ENCODE measurements around the gene GPR61.

The GPR61 gene

GRCh38 chr1:109537450-109538178 is 2.1 kb upstream of the GPR61 start:
- DNase-seq = no peak

- no peak for DNase-seq
Measured at GRCh38 chr1:109538827-109539555, 681 bp upstream of the GPR61 start.

- no peak for DNase-seq
Measured at GRCh38 chr1:109541102-109541501, 1.4 kb downstream of the GPR61 start.

- no peak for DNase-seq
Measured at GRCh38 chr1:109542657-109543056, 3.0 kb downstream of the GPR61 start.

- no peak for DNase-seq
Measured at GRCh38 chr1:109543283-109543987, 3.8 kb downstream of the GPR61 start.

GRCh38 chr1:109543988-109544735 is 4.5 kb downstream of the GPR61 start:
- no peak for DNase-seq

GRCh38 chr1:109546311-109547109 is 6.8 kb downstream of the GPR61 start:
- DNase-seq = peak; percentile 57 to 84

- peak in 1 of 2 experiments; percentile 42 for DNase-seq
Measured at GRCh38 chr1:109547463-109548320, 8.0 kb downstream of the GPR61 start.

GRCh38 chr1:109548321-109549267 is 8.9 kb downstream of the GPR61 start, which contains the start of gene GNAI3:
GNAI3 (plus strand) TSS chr1:109548615; CDS start chr1:109548721, 106 bp downstream.
- peak; percentile 75 to 89 for DNase-seq

- no peak for DNase-seq
Measured at GRCh38 chr1:109556563-109556962, 16.9 kb downstream of the GPR61 start.

GRCh38 chr1:109557520-109557919 is 17.8 kb downstream of the GPR61 start:
- DNase-seq = no peak

- no peak for DNase-seq
Measured at GRCh38 chr1:109559995-109560394, 20.3 kb downstream of the GPR61 start.

GRCh38 chr1:109564194-109564878 is 24.7 kb downstream of the GPR61 start:
- no peak for DNase-seq

- no peak for DNase-seq
Measured at GRCh38 chr1:109565241-109565640, 25.6 kb downstream of the GPR61 start.

GRCh38 chr1:109566982-109567381 is 27.3 kb downstream of the GPR61 start:
- no peak for DNase-seq

GRCh38 chr1:109567877-109568672 is 28.4 kb downstream of the GPR61 start:
- DNase-seq = no peak

GRCh38 chr1:109569323-109569722 is 29.7 kb downstream of the GPR61 start:
- DNase-seq = no peak

GRCh38 chr1:109570414-109570813 is 30.7 kb downstream of the GPR61 start:
- DNase-seq = no peak

Measured in SW 1271 (cell line).